Measurements from ENCODE around the gene CEACAM4.
"Not testable (repeated sequence)": the region's sequence is repeated elsewhere in the genome, so short reads cannot be mapped to it uniquely, and the experiment has no call there.

The CEACAM4 gene

DNA sequence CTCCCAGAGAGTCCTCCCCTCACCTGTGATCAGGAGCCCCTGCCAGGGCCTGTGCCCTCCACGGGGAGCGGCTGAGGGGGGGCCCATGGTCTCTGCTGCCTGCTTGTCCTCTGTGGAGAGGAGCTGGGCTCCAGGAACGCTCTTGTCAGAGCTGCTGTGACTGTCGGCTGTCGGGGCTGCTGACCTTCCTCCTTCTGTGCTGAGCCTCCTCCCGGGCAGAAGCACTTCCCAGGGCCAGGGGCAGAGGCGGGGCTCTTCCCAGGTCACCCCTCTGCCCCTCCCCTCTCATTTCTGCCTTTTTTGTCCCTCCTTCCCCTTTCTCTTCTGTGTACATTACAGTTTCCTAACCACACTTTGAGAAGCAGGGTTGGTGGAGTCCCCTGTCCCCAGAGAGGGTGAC is at the start of gene CEACAM4:
Gene CEACAM4, minus strand, starts transcription at position 198 of the 400 bp plus-strand sequence. Its CDS starts 111 bp downstream, at position 87.
- H3K4me3 ChIP-seq (ENCODE audit: low read depth in 1 of 2, low read length in 2 of 2): no peak within 1 kb of the TSS
- no peaks in the 10 kb centered on the region for H3K4me1 ChIP-seq (ENCODE audit: insufficient read depth, low read length)
- no peak within 1 kb of the TSS for H3K9ac ChIP-seq (ENCODE audit: low read length)
- H3K9me3 ChIP-seq (ENCODE audit: low read length): peaks cover 13% of the 10 kb centered on the region
- H3K27me3 ChIP-seq (ENCODE audit: control insufficient read depth in 1 of 2, insufficient read depth in 2 of 2, low read length in 2 of 2): peaks cover 0 to 8% of the 10 kb centered on the region in 2 donors
- no peak within 1 kb of the TSS for H3K27ac ChIP-seq (ENCODE audit: low read depth, low read length)
- no peaks in the 10 kb centered on the region for H3K36me3 ChIP-seq (ENCODE audit: insufficient read depth, low read length)

GRCh38 chr19:41671486-41671885 is 44.6 kb upstream of the CEACAM4 start:
- Histone ChIP-seq H3K9me3 (ENCODE audit: low read length) (no peaks in the 10 kb centered on the region), H3K9ac (ENCODE audit: low read length) (no peak overlapping the region), H3K27ac (ENCODE audit: low read depth, low read length) (no peak overlapping the region), H3K4me3 (ENCODE audit: low read depth in 1 of 2, low read length in 2 of 2) (no peak overlapping the region), H3K27me3 (ENCODE audit: control insufficient read depth in 1 of 2, insufficient read depth in 2 of 2, low read length in 2 of 2) (peaks cover 0 to 4% of the 10 kb centered on the region in 2 donors), H3K36me3 (ENCODE audit: insufficient read depth, low read length) (no peaks in the 10 kb centered on the region), H3K4me1 (ENCODE audit: insufficient read depth, low read length) (no peaks in the 10 kb centered on the region)

- H3K27me3 ChIP-seq (ENCODE audit: control insufficient read depth in 1 of 2, insufficient read depth in 2 of 2, low read length in 2 of 2): peaks cover 0 to 4% of the 10 kb centered on the region in 2 donors
- no peak overlapping the region for H3K9ac ChIP-seq (ENCODE audit: low read length)
- H3K27ac ChIP-seq (ENCODE audit: low read depth, low read length): no peak overlapping the region
Measured at GRCh38 chr19:41670755-41671154, 43.9 kb upstream of the CEACAM4 start.

DNA sequence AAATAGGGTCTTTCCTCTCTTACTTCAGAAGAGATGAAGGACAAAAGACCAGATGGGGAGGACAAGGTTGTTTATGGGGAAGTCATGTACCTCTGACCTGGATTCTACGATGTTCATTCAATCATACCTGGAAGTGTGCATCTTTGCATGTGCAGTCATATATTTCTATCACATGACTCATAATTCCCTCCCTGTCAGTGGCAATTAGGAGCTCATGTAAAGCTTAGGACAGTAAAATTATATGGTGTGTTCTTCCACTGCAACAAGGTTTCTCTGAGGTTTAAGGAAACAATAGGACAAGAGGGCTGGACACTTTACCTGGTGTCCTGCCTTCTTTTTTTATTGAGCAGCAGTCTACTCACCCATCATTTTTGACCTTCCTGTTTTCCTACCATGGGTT is 41.4 kb upstream of the CEACAM4 start:
- Histone ChIP-seq H3K4me1 (ENCODE audit: insufficient read depth, low read length) (no peaks in the 10 kb centered on the region), H3K9me3 (ENCODE audit: low read length) (peaks cover 5% of the 10 kb centered on the region), H3K4me3 (ENCODE audit: low read depth in 1 of 2, low read length in 2 of 2) (no peak overlapping the region), H3K27me3 (ENCODE audit: control insufficient read depth in 1 of 2, insufficient read depth in 2 of 2, low read length in 2 of 2) (peaks cover 0 to 4% of the 10 kb centered on the region in 2 donors), H3K36me3 (ENCODE audit: insufficient read depth, low read length) (no peaks in the 10 kb centered on the region), H3K27ac (ENCODE audit: low read depth, low read length) (no peak overlapping the region), H3K9ac (ENCODE audit: low read length) (no peak overlapping the region)

More at GRCh38 chr19:41670755-41671154, 43.9 kb upstream of the CEACAM4 start:
- H3K36me3 ChIP-seq (ENCODE audit: insufficient read depth, low read length): no peaks in the 10 kb centered on the region
- peaks cover 5% of the 10 kb centered on the region for H3K9me3 ChIP-seq (ENCODE audit: low read length)
- no peak overlapping the region for H3K4me3 ChIP-seq (ENCODE audit: low read depth in 1 of 2, low read length in 2 of 2)
- no peaks in the 10 kb centered on the region for H3K4me1 ChIP-seq (ENCODE audit: insufficient read depth, low read length)

- Histone ChIP-seq H3K9ac (ENCODE audit: low read length) (no peak overlapping the region), H3K36me3 (ENCODE audit: insufficient read depth, low read length) (no peaks in the 10 kb centered on the region), H3K27me3 (ENCODE audit: control insufficient read depth in 1 of 2, insufficient read depth in 2 of 2, low read length in 2 of 2) (peaks cover 0 to 4% of the 10 kb centered on the region in 2 donors), H3K4me1 (ENCODE audit: insufficient read depth, low read length) (no peaks in the 10 kb centered on the region), H3K9me3 (ENCODE audit: low read length) (peaks cover 5% of the 10 kb centered on the region), H3K27ac (ENCODE audit: low read depth, low read length) (no peak overlapping the region), H3K4me3 (ENCODE audit: low read depth in 1 of 2, low read length in 2 of 2) (no peak overlapping the region)
Measured at GRCh38 chr19:41666075-41666474, 39.2 kb upstream of the CEACAM4 start.

GRCh38 chr19:41657157-41657556 is 30.3 kb upstream of the CEACAM4 start:
- H3K4me1 ChIP-seq (ENCODE audit: insufficient read depth, low read length): no peaks in the 10 kb centered on the region
- H3K9ac ChIP-seq (ENCODE audit: low read length): no peak overlapping the region
- no peak overlapping the region for H3K27ac ChIP-seq (ENCODE audit: low read depth, low read length)
- H3K4me3 ChIP-seq (ENCODE audit: low read depth in 1 of 2, low read length in 2 of 2): no peak overlapping the region
- peaks cover 0 to 5% of the 10 kb centered on the region in 2 donors for H3K27me3 ChIP-seq (ENCODE audit: control insufficient read depth in 1 of 2, insufficient read depth in 2 of 2, low read length in 2 of 2)
- no peaks in the 10 kb centered on the region for H3K36me3 ChIP-seq (ENCODE audit: insufficient read depth, low read length)
- H3K9me3 ChIP-seq (ENCODE audit: low read length): no peaks in the 10 kb centered on the region

- not testable (repeated sequence) for H3K4me1 ChIP-seq (ENCODE audit: insufficient read depth, low read length); H3K36me3 ChIP-seq (ENCODE audit: insufficient read depth, low read length); H3K4me3 ChIP-seq (ENCODE audit: low read depth in 1 of 2, low read length in 2 of 2); H3K9ac ChIP-seq (ENCODE audit: low read length); H3K27me3 ChIP-seq (ENCODE audit: control insufficient read depth in 1 of 2, insufficient read depth in 2 of 2, low read length in 2 of 2); H3K27ac ChIP-seq (ENCODE audit: low read depth, low read length); H3K9me3 ChIP-seq (ENCODE audit: low read length)
Measured at GRCh38 chr19:41656756-41657155, 29.9 kb upstream of the CEACAM4 start.

DNA sequence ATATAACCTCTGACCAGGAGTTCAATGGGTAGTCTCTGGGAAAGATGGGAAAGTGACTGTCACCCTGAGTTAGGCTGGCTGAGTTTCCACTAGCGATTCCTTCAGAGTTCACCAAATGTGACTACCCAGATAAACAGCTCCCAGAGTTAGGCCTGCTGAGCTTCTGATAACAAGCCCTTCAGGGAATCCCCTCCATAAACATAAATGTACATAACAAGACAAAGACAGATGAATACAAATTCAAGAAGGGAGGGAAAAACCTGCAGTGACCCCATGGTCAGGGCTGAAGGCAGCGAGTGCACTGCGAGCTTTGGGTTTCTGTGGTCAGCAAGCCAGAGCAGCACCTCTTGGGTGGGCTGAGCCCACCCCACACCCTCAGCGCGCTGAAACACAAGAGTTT is 25.4 kb upstream of the CEACAM4 start:
- Histone ChIP-seq H3K9me3 (ENCODE audit: low read length) (no peaks in the 10 kb centered on the region), H3K36me3 (ENCODE audit: insufficient read depth, low read length) (no peaks in the 10 kb centered on the region), H3K9ac (ENCODE audit: low read length) (no peak overlapping the region), H3K27ac (ENCODE audit: low read depth, low read length) (no peak overlapping the region), H3K4me3 (ENCODE audit: low read depth in 1 of 2, low read length in 2 of 2) (no peak overlapping the region), H3K4me1 (ENCODE audit: insufficient read depth, low read length) (no peaks in the 10 kb centered on the region), H3K27me3 (ENCODE audit: control insufficient read depth in 1 of 2, insufficient read depth in 2 of 2, low read length in 2 of 2) (peaks cover 0 to 8% of the 10 kb centered on the region in 2 donors)

GRCh38 chr19:41649827-41650226 is 23.0 kb upstream of the CEACAM4 start:
- Histone ChIP-seq H3K36me3 (ENCODE audit: insufficient read depth, low read length) (no peaks in the 10 kb centered on the region), H3K9ac (ENCODE audit: low read length) (no peak overlapping the region), H3K4me1 (ENCODE audit: insufficient read depth, low read length) (no peaks in the 10 kb centered on the region), H3K27me3 (ENCODE audit: control insufficient read depth in 1 of 2, insufficient read depth in 2 of 2, low read length in 2 of 2) (peaks cover 0 to 8% of the 10 kb centered on the region in 2 donors), H3K9me3 (ENCODE audit: low read length) (no peaks in the 10 kb centered on the region), H3K4me3 (ENCODE audit: low read depth in 1 of 2, low read length in 2 of 2) (no peak overlapping the region), H3K27ac (ENCODE audit: low read depth, low read length) (no peak overlapping the region)

DNA sequence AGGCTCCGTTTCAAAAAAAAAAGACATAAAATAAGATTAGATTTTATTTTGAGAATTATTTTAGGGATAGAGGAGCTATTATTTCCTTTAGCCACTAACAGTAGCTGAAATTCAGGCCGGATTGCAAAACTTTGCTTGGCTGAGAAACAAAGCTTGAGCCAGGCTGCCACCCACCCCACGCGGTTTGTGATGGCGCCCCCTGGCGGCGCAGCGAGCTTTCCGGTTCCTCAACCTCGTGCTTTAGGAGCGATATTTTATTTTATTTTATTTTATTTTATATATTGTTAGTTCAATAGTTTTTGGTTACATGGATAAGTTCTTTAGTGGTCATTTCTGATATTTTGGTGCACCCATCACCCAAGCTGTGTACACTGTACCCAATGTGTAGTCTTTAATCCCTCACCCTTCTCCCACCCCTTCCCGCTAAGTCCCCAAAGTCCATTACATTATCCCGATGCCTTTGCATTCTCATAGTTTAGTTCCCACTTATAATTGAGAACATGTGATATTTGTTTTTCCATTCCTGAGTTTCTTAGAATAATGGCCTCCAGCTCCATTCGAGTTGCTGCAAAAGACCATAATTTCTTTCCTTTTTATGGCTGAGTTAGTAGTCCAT is 19.8 kb upstream of the CEACAM4 start:
- Histone ChIP-seq H3K36me3 (ENCODE audit: insufficient read depth, low read length) (no peaks in the 10 kb centered on the region), H3K9ac (ENCODE audit: low read length) (no peak overlapping the region), H3K4me1 (ENCODE audit: insufficient read depth, low read length) (no peaks in the 10 kb centered on the region), H3K9me3 (ENCODE audit: low read length) (no peaks in the 10 kb centered on the region), H3K27ac (ENCODE audit: low read depth, low read length) (no peak overlapping the region), H3K4me3 (ENCODE audit: low read depth in 1 of 2, low read length in 2 of 2) (no peak overlapping the region), H3K27me3 (ENCODE audit: control insufficient read depth in 1 of 2, insufficient read depth in 2 of 2, low read length in 2 of 2) (no peaks in the 10 kb centered on the region)

DNA sequence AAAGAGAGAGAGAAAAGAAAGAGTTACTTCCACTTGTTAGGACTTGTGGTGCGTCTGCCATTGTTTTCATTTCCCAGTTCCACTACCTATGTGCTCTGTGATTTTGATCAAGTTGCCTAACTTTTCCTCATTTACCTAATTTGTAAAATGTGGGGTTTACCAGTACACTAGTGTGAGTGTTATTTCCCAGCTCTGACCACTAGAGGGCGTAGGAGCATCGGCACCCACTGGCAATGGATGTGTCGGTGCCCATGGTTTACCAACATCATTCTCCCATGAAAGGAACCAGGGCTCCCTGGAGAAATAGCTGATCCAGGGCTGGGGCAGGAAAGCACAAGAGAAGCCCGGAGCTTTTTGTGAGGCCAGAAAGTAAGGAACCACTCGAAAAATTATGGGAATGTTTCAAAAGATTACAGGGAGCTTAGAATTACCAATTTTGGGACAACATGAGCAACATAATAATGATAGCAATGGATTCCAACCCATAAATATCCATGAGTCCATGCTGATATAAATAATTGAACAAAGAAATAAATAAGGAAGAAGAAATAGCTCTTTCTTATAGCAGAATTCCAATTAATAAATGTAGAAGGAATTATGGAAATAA is 15.1 kb upstream of the CEACAM4 start:
- no peak overlapping the region for H3K4me3 ChIP-seq (ENCODE audit: low read depth in 1 of 2, low read length in 2 of 2)
- H3K9me3 ChIP-seq (ENCODE audit: low read length): no peaks in the 10 kb centered on the region
- H3K36me3 ChIP-seq (ENCODE audit: insufficient read depth, low read length): no peaks in the 10 kb centered on the region
- no peak overlapping the region for H3K27ac ChIP-seq (ENCODE audit: low read depth, low read length)
- H3K9ac ChIP-seq (ENCODE audit: low read length): no peak overlapping the region
- H3K27me3 ChIP-seq (ENCODE audit: control insufficient read depth in 1 of 2, insufficient read depth in 2 of 2, low read length in 2 of 2): peaks cover 0 to 9% of the 10 kb centered on the region in 2 donors
- H3K4me1 ChIP-seq (ENCODE audit: insufficient read depth, low read length): no peaks in the 10 kb centered on the region

DNA sequence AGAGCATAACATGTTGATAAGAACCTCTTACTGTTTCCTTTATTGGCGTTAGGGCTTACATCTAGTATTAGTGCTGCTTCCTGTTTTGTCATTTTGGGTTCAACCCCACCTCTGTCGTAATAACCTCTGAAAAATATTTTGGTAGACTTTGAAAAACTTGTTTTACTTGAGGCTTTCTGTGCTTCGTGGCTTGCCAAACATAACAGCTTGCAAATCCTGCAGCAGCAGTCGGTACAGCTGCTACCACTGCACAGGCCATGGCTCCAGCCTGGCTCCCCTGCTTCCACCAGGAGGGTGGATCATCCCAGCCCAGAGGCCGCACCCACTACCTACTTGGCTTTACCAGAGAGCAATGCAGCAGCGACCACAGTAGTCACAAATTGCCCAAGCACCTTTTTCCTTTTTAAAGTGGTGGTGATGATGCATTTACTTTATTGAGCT is 11.8 kb upstream of the CEACAM4 start:
- Histone ChIP-seq H3K36me3 (ENCODE audit: insufficient read depth, low read length) (no peaks in the 10 kb centered on the region), H3K27ac (ENCODE audit: low read depth, low read length) (no peak overlapping the region), H3K4me1 (ENCODE audit: insufficient read depth, low read length) (no peaks in the 10 kb centered on the region), H3K9ac (ENCODE audit: low read length) (no peak overlapping the region), H3K4me3 (ENCODE audit: low read depth in 1 of 2, low read length in 2 of 2) (no peak overlapping the region), H3K27me3 (ENCODE audit: control insufficient read depth in 1 of 2, insufficient read depth in 2 of 2, low read length in 2 of 2) (peaks cover 0 to 9% of the 10 kb centered on the region in 2 donors), H3K9me3 (ENCODE audit: low read length) (no peaks in the 10 kb centered on the region)
